Kidney epithelial cell (primary cell): ENCODE data around the gene FAF1. TPM values are rescaled to one million over a fixed set of nuclear protein-coding genes. Genes with fewer than 3 reads are reported as not detected.
"Not testable (repeated sequence)": the region's sequence is repeated elsewhere in the genome, so short reads cannot be mapped to it uniquely, and the experiment has no call there.

Experiments used
- DNase-seq: peaks from one replicate; pipeline ENCODE4 v3.0.0-alpha.2; 2010; ENCODE audit warnings: low read depth
- H3K27me3 ChIP-seq: 2 replicates; pipeline ENCODE4 v1.6.0; 2011; ENCODE audit warnings: low read length; ENCODE audit not compliant: control insufficient read depth, insufficient read depth
- H3K36me3 ChIP-seq: 2 replicates; pipeline ENCODE4 v1.5.1; 2011; ENCODE audit warnings: low read length; ENCODE audit not compliant: control insufficient read depth, insufficient read depth
- H3K4me3 ChIP-seq: 2 replicates; pipeline ENCODE4 v1.5.1; 2011; ENCODE audit warnings: low read depth, mild to moderate bottlenecking, control low read depth, low read length
- CTCF ChIP-seq: IDR thresholded peaks from 2 replicates; pipeline ENCODE4 v1.5.1; 2011; ENCODE audit warnings: mild to moderate bottlenecking, moderate library complexity, low read length, control low read depth, inconsistent platforms; ENCODE audit not compliant: insufficient read depth, poor library complexity, severe bottlenecking
- total RNA-seq: library from RNA; depleted of rRNA; stranded (reverse); fragments of >200 nt; gene quantifications from 2 replicates; pipeline ENCODE4 v1.2.3, GENCODE V29; 2015

The FAF1 gene
- total RNA-seq, 1 donor from 2014 or later: 57.8 TPM

GRCh38 chr1:50901872-50902271 lies 58.2 kb downstream of the FAF1 start:
- DNase-seq: no peak
- no peak overlapping the region for H3K4me3 ChIP-seq
- no peak for TF ChIP-seq CTCF
- no peaks in the 10 kb centered on the region for H3K27me3 ChIP-seq
- no peaks in the 10 kb centered on the region for H3K36me3 ChIP-seq

- no peaks in the 10 kb centered on the region for H3K36me3 ChIP-seq
- no peak for TF ChIP-seq CTCF
- DNase-seq: no peak
Observed at GRCh38 chr1:50898773-50899172, 61.3 kb downstream of the FAF1 start.

GRCh38 chr1:50894340-50894739 lies 65.7 kb downstream of the FAF1 start:
- DNase-seq: no peak
- Histone ChIP-seq H3K36me3 (no peaks in the 10 kb centered on the region), H3K4me3 (no peak overlapping the region), H3K27me3 (no peaks in the 10 kb centered on the region)
- no peak for TF ChIP-seq CTCF

More at GRCh38 chr1:50898773-50899172, 61.3 kb downstream of the FAF1 start:
- H3K27me3 ChIP-seq: no peaks in the 10 kb centered on the region
- H3K4me3 ChIP-seq: no peak overlapping the region

- TF ChIP-seq CTCF: no peak
- Histone ChIP-seq H3K36me3 (no peaks in the 10 kb centered on the region), H3K4me3 (no peak overlapping the region), H3K27me3 (no peaks in the 10 kb centered on the region)
- DNase-seq: no peak
Observed at GRCh38 chr1:50893466-50893865, 66.6 kb downstream of the FAF1 start.

- not testable (repeated sequence) for H3K4me3 ChIP-seq, H3K27me3 ChIP-seq, DNase-seq, H3K36me3 ChIP-seq
Observed at GRCh38 chr1:50887555-50887954, 72.5 kb downstream of the FAF1 start.

- no peak for TF ChIP-seq CTCF
- Histone ChIP-seq H3K27me3 (no peaks in the 10 kb centered on the region), H3K36me3 (no peaks in the 10 kb centered on the region), H3K4me3 (no peak overlapping the region)
- DNase-seq: no peak
Observed at GRCh38 chr1:50880373-50880772, 79.7 kb downstream of the FAF1 start.

GRCh38 chr1:50879137-50879536 lies 80.9 kb downstream of the FAF1 start:
- no peak overlapping the region for H3K4me3 ChIP-seq
- no peaks in the 10 kb centered on the region for H3K27me3 ChIP-seq
- DNase-seq: no peak
- no peaks in the 10 kb centered on the region for H3K36me3 ChIP-seq
- TF ChIP-seq CTCF: no peak
